ENCODE results near the gene DNMT1.

GRCh38 chr19:10109528-10109927 is 85.2 kb downstream of the DNMT1 start:
- TF ChIP-seq SMC3 (conservative IDR thresholded peaks at IDR 0.05; ENCODE audit: poor library complexity) (no peak), REST (IDR thresholded peaks at IDR 0.05; ENCODE audit: borderline replicate concordance) (no peak), EZH2 (IDR thresholded peaks at IDR 0.05; ENCODE audit: borderline replicate concordance, insufficient read depth, low read length, poor library complexity, severe bottlenecking) (no peak), EP300 (conservative IDR thresholded peaks at IDR 0.05; ENCODE audit: poor library complexity, severe bottlenecking) (no peak), CTCF (IDR thresholded peaks at IDR 0.05; ENCODE audit: poor library complexity, severe bottlenecking) (no peak), MXI1 (conservative IDR thresholded peaks at IDR 0.05; ENCODE audit: poor library complexity, severe bottlenecking) (no peak)
